Heart right ventricle (tissue), 16 donors: Measurements from ENCODE around the gene BPIFB3. TPM values are rescaled to one million over a fixed set of nuclear protein-coding genes. Genes with fewer than 3 reads are reported as not detected.
A peak's percentile ranks its signal among the peaks of the same experiment; 100 is the strongest.

ENCODE experiments used
- ATAC-seq, 8 donors: fragments of 200-7000 bp; cut with Tn5 transposase; one replicate each; pipeline ENCODE4 v1.9.1; 2020; ENCODE audit warnings: mild to moderate bottlenecking in 8 of 8, moderate library complexity in 8 of 8, moderate number of reproducible peaks in 1 of 8
- DNase-seq, 2 donors: peaks; one replicate each; pipeline ENCODE4 v3.0.0-alpha.2; 2020
- H3K27ac ChIP-seq, 10 donors: fragments of 200-600 bp; sonication (generic) in 2 of 10; one replicate each; pipeline versions ENCODE4 v1.5.0 to v1.8.0; 2020 to 2022; ENCODE audit warnings: mild to moderate bottlenecking in 3 of 10
- H3K27me3 ChIP-seq, 7 donors: fragments of 200-600 bp; one replicate each; pipeline ENCODE4 v1.8.0; 2021 to 2022; ENCODE audit warnings: mild to moderate bottlenecking in 2 of 7
- H3K36me3 ChIP-seq, 9 donors: fragments of 200-600 bp; sonication (generic) in 1 of 9; one replicate each; pipeline versions ENCODE4 v1.5.0 to v1.8.0; 2020 to 2022; ENCODE audit warnings: mild to moderate bottlenecking in 2 of 9
- H3K4me1 ChIP-seq, 9 donors: fragments of 200-600 bp; sonication (generic) in 1 of 9; one replicate each; pipeline versions ENCODE4 v1.5.0 to v1.8.0; 2020 to 2022; ENCODE audit warnings: mild to moderate bottlenecking in 4 of 9
- H3K4me3 ChIP-seq, 10 donors: fragments of 200-600 bp; sonication (generic) in 2 of 10; one replicate each; pipeline versions ENCODE4 v1.5.0 to v1.8.0; 2020 to 2022; ENCODE audit warnings: mild to moderate bottlenecking in 7 of 10, moderate library complexity in 2 of 10
- H3K9me3 ChIP-seq, 11 donors: fragments of 200-600 bp in 10 of 11; sonication (generic) in 2 of 11; one replicate each; pipeline versions ENCODE4 v1.5.0 to v1.8.0; 2013 to 2022; ENCODE audit warnings: mild to moderate bottlenecking in 2 of 11, control low read depth in 1 of 11, moderate library complexity in 1 of 11
- WGBS, 2 donors: extraction: QIAGEN DNeasy Blood & Tissue Kit; methylation state at CpG; one replicate each; pipeline ENCODE4 v1.1.7; 2013; ENCODE audit warnings: inconsistent platforms in 1 of 2; 5-methylcytosine and 5-hydroxymethylcytosine counted together
- intact Hi-C, 10 donors: fragments of 100-400 bp; cut with DNase I; formaldehyde crosslinking; loops; one replicate each; pipeline versions ENCODE4 v1.11.1 to v1.14.2; 2022
- polyA plus RNA-seq, 2 donors: library from polyadenylated mRNA; stranded (reverse); fragments of 200-250 nt; gene quantifications; one replicate each; pipeline ENCODE4 v1.2.3, GENCODE V29; 2013
- total RNA-seq, 10 donors: library from RNA; stranded (reverse); fragmentation: NEBNext Ultra II Directional in 3 of 10; extraction: Animal tissue kit (Norgen Biotek cat#: 25700) in 3 of 10; gene quantifications; one replicate each; pipeline versions ENCODE4 v1.2.1 to v1.2.4, GENCODE V29; 2021 to 2023
- TF ChIP-seq, protein P1 (sequence below), 9 donors: fragments of 200-600 bp; sonication (generic) in 2 of 9; IDR thresholded peaks; one replicate each; pipeline versions ENCODE4 v1.5.0 to v1.8.0; 2021 to 2022; ENCODE audit warnings: antibody characterized with exemption in 9 of 9, mild to moderate bottlenecking in 5 of 9, moderate library complexity in 1 of 9
- donor health status: Arrhythmogenic right ventricular cardiomyopathy.
- donor health status: ischemic (EF 13 %, LVEDD 7.1; RV severe dilation, severe dysfunction).
- donor health status: healthy with polysubstance abuse.
- donor health status: DM: no; HTN: yes; CAD: no.
- donor health status: DM: no; HTN: no; CAD: no.
- donor health status: ischemic (EF 25% LVEDD 6.9; RV normal size, moderate dysfunction).
- donor health status: ischemic (EF 25% LVEDD 5.7; RV mildly dilated, moderate dysfunction).
- donor health status: healthy.
- donor health status: DM: yes; HTN: yes; CAD: no.
- donor health status: Ischemic cardiomyopathy.
- donor health status: ischemic (EF 35%, LVEDD 5.7; RV mildly dilated, moderate dysfunction).
- donor health status: nonischemic (EF 11% LVEDD 7.7; RV severe dilation, severe dysfunction).
- donor health status: DM: yes; HTN: yes; CAD: no.
- donor health status: PGD.
- donor health status: ischemic (EF 29% LVEDD 5.4; RV normal size, mild dysfunction).
- donor health status: nonischemic (EF 23%, LVEDD 6.1; RV moderate dilation, normal function).

Gene BPIFB3
- total and polyA plus RNA-seq, 12 donors = not detected

DNA sequence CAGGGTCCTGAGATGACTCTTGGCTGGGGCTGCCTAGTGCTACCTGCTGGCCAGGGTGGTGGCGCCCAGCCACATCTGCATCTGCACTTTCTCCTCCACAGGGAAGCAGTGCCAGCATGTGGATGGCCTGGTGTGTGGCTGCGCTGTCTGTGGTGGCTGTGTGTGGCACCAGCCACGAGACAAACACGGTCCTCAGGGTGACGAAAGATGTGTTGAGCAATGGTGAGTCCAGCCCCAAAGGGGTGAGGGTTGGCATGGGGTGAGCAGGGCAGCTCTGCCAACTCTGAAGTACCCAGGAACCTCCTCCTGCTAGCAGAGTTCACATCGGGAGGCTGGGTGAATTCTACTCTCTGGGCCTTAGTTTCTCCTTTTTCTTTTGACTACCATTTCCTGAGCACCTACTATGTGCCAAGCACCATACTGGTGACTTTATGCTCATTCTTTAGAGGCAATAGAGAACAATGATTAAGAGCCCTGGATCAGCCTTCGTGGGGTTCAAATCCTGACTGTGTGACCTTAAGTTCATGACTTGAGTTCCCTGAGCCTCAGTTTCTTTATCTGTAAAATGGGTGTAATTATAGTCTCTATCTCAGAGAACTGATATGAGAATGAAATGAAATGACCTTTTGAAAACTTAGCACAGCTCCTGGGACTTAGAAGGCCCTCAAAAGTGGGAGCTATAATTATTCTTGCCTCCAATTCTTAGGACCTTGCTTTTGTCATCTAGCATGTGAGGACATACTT is 27.9 kb downstream of the BPIFB3 start:
- no peak overlapping the region for H3K4me3 ChIP-seq
- H3K27me3 ChIP-seq = peaks cover 0 to 19% (median 3%) of the 10 kb centered on the region in 7 donors
- H3K36me3 ChIP-seq = no peaks in the 10 kb centered on the region
- TF ChIP-seq, protein P1, sequence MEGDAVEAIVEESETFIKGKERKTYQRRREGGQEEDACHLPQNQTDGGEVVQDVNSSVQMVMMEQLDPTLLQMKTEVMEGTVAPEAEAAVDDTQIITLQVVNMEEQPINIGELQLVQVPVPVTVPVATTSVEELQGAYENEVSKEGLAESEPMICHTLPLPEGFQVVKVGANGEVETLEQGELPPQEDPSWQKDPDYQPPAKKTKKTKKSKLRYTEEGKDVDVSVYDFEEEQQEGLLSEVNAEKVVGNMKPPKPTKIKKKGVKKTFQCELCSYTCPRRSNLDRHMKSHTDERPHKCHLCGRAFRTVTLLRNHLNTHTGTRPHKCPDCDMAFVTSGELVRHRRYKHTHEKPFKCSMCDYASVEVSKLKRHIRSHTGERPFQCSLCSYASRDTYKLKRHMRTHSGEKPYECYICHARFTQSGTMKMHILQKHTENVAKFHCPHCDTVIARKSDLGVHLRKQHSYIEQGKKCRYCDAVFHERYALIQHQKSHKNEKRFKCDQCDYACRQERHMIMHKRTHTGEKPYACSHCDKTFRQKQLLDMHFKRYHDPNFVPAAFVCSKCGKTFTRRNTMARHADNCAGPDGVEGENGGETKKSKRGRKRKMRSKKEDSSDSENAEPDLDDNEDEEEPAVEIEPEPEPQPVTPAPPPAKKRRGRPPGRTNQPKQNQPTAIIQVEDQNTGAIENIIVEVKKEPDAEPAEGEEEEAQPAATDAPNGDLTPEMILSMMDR (IDR thresholded peaks at IDR 0.05) = no peak
- ATAC-seq (peak in 1 of 8 donors; percentile 16), DNase-seq (no peak)
- WGBS, 2 donors = 76 to 78% methylated on average over 7 of the region's 7 CpGs
- H3K9me3 ChIP-seq = no peaks in the 10 kb centered on the region
- H3K27ac ChIP-seq = no peak overlapping the region
- intact Hi-C loops = no loop called here
- H3K4me1 ChIP-seq = no peaks in the 10 kb centered on the region

DNA sequence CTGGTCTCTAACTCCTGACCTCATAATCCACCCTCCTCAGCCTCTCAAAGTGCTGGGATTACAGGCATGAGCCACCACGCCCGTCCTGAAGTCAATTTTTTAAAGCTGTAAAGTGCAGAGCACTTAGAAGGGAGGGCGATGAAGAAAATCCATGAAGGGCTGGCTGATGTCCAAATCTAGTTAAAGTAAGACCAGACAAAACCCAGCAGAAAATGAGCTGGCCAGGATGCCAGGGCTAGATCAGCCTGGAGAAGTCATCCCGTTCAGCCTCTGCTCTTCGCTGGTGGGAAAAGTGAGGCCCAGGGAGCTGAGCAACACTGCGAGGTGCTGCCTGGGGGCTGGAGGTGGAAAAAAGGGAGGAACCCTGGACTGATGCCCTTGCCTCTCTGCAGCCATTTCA is 28.8 kb downstream of the BPIFB3 start:
- Histone ChIP-seq H3K9me3 (no peaks in the 10 kb centered on the region), H3K27me3 (peaks cover 0 to 13% (median 3%) of the 10 kb centered on the region in 7 donors), H3K27ac (no peak overlapping the region), H3K4me1 (no peaks in the 10 kb centered on the region), H3K4me3 (no peak overlapping the region), H3K36me3 (no peaks in the 10 kb centered on the region)
- 66 to 73% methylated on average over 6 of the region's 6 CpGs for WGBS, 2 donors
- TF ChIP-seq, protein P1 (IDR thresholded peaks at IDR 0.05) = no peak
- DNase-seq = no peak
- intact Hi-C loops = no loop called here
- ATAC-seq = no peak

DNA sequence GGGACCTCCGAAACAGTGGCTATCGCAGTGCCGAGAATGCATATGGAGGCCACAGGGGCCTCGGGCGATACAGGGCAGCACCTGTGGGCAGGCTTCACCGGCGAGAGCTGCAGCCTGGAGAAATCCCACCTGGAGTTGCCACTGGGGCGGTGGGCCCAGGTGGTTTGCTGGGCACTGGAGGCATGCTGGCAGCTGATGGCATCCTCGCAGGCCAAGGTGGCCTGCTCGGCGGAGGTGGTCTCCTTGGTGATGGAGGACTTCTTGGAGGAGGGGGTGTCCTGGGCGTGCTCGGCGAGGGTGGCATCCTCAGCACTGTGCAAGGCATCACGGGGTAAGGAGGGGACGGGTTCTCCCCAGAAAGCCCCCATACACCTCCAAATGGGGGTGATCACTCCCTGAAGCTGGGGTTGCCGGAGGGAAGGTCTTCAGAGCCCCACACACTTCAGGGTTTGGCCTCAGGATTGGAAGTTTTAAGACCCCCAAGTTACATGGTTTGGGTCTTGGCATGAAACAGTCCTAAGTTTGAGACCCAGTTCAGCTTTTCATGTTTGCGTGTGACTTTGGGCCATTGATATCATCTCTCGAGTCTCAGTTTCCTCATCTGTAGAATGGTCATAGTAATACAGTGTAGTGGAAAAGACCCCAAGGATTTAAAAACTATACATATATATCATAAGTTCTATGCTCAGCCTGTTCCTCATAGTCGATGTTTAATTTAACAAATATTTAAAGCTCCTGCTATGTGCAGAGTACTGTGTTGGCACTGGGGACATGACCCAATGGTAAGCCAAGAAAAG is 30.0 kb downstream of the BPIFB3 start:
- TF ChIP-seq, protein P1 (IDR thresholded peaks at IDR 0.05) = no peak
- intact Hi-C loops = no loop called here
- H3K27me3 ChIP-seq = peaks cover 0 to 13% (median 3%) of the 10 kb centered on the region in 7 donors
- no peaks in the 10 kb centered on the region for H3K4me1 ChIP-seq
- ATAC-seq (no peak), DNase-seq (no peak)
- H3K9me3 ChIP-seq = no peaks in the 10 kb centered on the region
- WGBS, 2 donors = 91 to 93% methylated on average over 20 of the region's 20 CpGs
- H3K27ac ChIP-seq = no peak overlapping the region
- H3K4me3 ChIP-seq = no peak overlapping the region
- no peaks in the 10 kb centered on the region for H3K36me3 ChIP-seq

DNA sequence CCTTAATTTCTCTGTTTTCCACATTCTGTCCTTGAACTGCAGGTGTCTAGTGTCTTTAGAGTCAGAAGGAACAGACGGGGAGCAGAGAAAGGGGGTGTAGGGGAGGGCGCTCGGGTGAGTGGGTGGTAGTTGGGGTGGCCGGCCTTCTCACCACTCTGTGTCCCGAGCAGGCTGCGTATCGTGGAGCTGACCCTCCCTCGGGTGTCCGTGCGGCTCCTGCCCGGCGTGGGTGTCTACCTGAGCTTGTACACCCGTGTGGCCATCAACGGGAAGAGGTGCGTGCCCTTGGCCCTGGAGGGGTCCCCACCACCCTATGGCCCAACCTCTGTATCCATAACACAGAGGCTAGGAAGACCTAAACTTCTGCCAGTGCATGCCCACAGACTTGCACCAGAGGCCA is 31.0 kb downstream of the BPIFB3 start:
- intact Hi-C loops = no loop called here
- Histone ChIP-seq H3K4me3 (no peak overlapping the region), H3K4me1 (no peaks in the 10 kb centered on the region), H3K27me3 (peaks cover 0 to 15% (median 3%) of the 10 kb centered on the region in 7 donors), H3K27ac (no peak overlapping the region), H3K36me3 (no peaks in the 10 kb centered on the region), H3K9me3 (no peaks in the 10 kb centered on the region)
- DNase-seq (no peak), ATAC-seq (no peak)
- 87 to 92% methylated on average over 15 of the region's 15 CpGs for WGBS, 2 donors
- TF ChIP-seq, protein P1 (IDR thresholded peaks at IDR 0.05) = no peak
